Measurements from ENCODE around the gene HOXB4. TPM values are rescaled to one million over a fixed set of nuclear protein-coding genes. Genes with fewer than 3 reads are reported as not detected.

HOXB4 gene
- total and polyA plus RNA-seq, 3 experiments from 2014 or later = 0.33 to 3.7 (median 3.4) TPM

GRCh38 chr17:48596735-48597527 lies 18.8 kb upstream of the HOXB4 start:
- ChIA-PET CTCF (interaction anchor here (1.4 to 1.9 kb wide), 3 partner anchors 16 to 104 kb away, joined by 4 to 5 read pairs (median 4); no protein-coding TSS in a partner anchor), POLR2A (no interaction called here)
- Mint-ChIP-seq H3K27me3 (peaks cover 76 to 93% of the 10 kb centered on the region in 2 donors), H3K9me3 (no peaks in the 10 kb centered on the region), H3K27ac (peak overlapping the region in 3 of 8 donors; percentile 15 to 41 (median 25)), H3K4me3 (peak overlapping the region; percentile 76 to 89 (median 85)), H3K36me3 (no peaks in the 10 kb centered on the region), H3K4me1 (peaks cover 49 to 54% (median 51%) of the 10 kb centered on the region in 3 donors)
- no peaks in the 10 kb centered on the region for H3K9me3 ChIP-seq (ENCODE audit: low read length)
- no peak for DNase-seq
- H3K4me1 ChIP-seq (ENCODE audit: insufficient read depth, low read length) = peaks cover 41% of the 10 kb centered on the region
- no peak overlapping the region for H3K27ac ChIP-seq (ENCODE audit: low read depth, low read length)
- peak overlapping the region; percentile 47 for H3K4me3 ChIP-seq (ENCODE audit: low read length)
- no peaks in the 10 kb centered on the region for H3K36me3 ChIP-seq (ENCODE audit: insufficient read depth, low read length)
- H3K27me3 ChIP-seq (ENCODE audit: insufficient read depth, low read length, poor library complexity, severe bottlenecking) = peaks cover 78% of the 10 kb centered on the region

GRCh38 chr17:48596000-48596734 lies 18.0 kb upstream of the HOXB4 start:
- Histone ChIP-seq H3K4me3 (ENCODE audit: low read length) (no peak overlapping the region), H3K27ac (ENCODE audit: low read depth, low read length) (no peak overlapping the region), H3K27me3 (ENCODE audit: insufficient read depth, low read length, poor library complexity, severe bottlenecking) (peaks cover 74% of the 10 kb centered on the region), H3K4me1 (ENCODE audit: insufficient read depth, low read length) (peaks cover 41% of the 10 kb centered on the region), H3K36me3 (ENCODE audit: insufficient read depth, low read length) (no peaks in the 10 kb centered on the region), H3K9me3 (ENCODE audit: low read length) (no peaks in the 10 kb centered on the region)
- Mint-ChIP-seq H3K36me3 (no peaks in the 10 kb centered on the region), H3K4me3 (peak overlapping the region; percentile 56 to 89 (median 83)), H3K27me3 (peaks cover 74 to 93% of the 10 kb centered on the region in 2 donors), H3K27ac (peak overlapping the region in 3 of 8 donors; percentile 15 to 47 (median 25)), H3K4me1 (peaks cover 45 to 49% (median 48%) of the 10 kb centered on the region in 3 donors), H3K9me3 (no peaks in the 10 kb centered on the region)
- DNase-seq = no peak
- POLR2A ChIA-PET = interaction anchor here (0.7 kb wide), 2 partner anchors 18 to 570 kb away, joined by 4 to 8 read pairs; no protein-coding TSS in a partner anchor
- CTCF ChIA-PET = interaction anchor here (1.4 to 3.9 kb wide), 4 partner anchors 17 to 103 kb away, joined by 4 to 18 read pairs (median 4); no protein-coding TSS in a partner anchor

GRCh38 chr17:48595278-48595999 lies 17.3 kb upstream of the HOXB4 start:
- no peak overlapping the region for H3K27ac ChIP-seq (ENCODE audit: low read depth, low read length)
- ChIA-PET POLR2A (interaction anchor here (0.7 kb wide), 2 partner anchors 18 to 570 kb away, joined by 4 to 8 read pairs; no protein-coding TSS in a partner anchor), CTCF (interaction anchor here (1.0 to 3.9 kb wide), 6 partner anchors 17 to 286 kb away, joined by 3 to 43 read pairs (median 4); no protein-coding TSS in a partner anchor)
- peak overlapping the region in 3 of 7 donors; percentile 23 to 56 (median 46) for H3K4me3 Mint-ChIP-seq
- no peaks in the 10 kb centered on the region for H3K36me3 ChIP-seq (ENCODE audit: insufficient read depth, low read length)
- peak overlapping the region in 1 of 8 donors; percentile 63 for H3K27ac Mint-ChIP-seq
- H3K36me3 Mint-ChIP-seq = no peaks in the 10 kb centered on the region
- H3K4me1 Mint-ChIP-seq = peaks cover 45 to 49% (median 48%) of the 10 kb centered on the region in 3 donors
- H3K27me3 ChIP-seq (ENCODE audit: insufficient read depth, low read length, poor library complexity, severe bottlenecking) = peaks cover 67% of the 10 kb centered on the region
- H3K4me1 ChIP-seq (ENCODE audit: insufficient read depth, low read length) = peaks cover 41% of the 10 kb centered on the region
- no peaks in the 10 kb centered on the region for H3K9me3 ChIP-seq (ENCODE audit: low read length)
- no peak overlapping the region for H3K4me3 ChIP-seq (ENCODE audit: low read length)
- H3K27me3 Mint-ChIP-seq = peaks cover 70 to 90% of the 10 kb centered on the region in 2 donors
- DNase-seq = no peak
- no peaks in the 10 kb centered on the region for H3K9me3 Mint-ChIP-seq

GRCh38 chr17:48594538-48595277 lies 16.6 kb upstream of the HOXB4 start:
- Mint-ChIP-seq H3K4me3 (peak overlapping the region in 1 of 7 donors; percentile 84), H3K4me1 (peaks cover 45 to 49% (median 48%) of the 10 kb centered on the region in 3 donors), H3K27ac (no peak overlapping the region), H3K9me3 (no peaks in the 10 kb centered on the region), H3K27me3 (peaks cover 65 to 89% of the 10 kb centered on the region in 2 donors), H3K36me3 (no peaks in the 10 kb centered on the region)
- CTCF ChIA-PET = interaction anchor here (1.0 to 3.9 kb wide), 5 partner anchors 18 to 285 kb away, joined by 3 to 43 read pairs (median 4); no protein-coding TSS in a partner anchor
- Histone ChIP-seq H3K4me3 (ENCODE audit: low read length) (no peak overlapping the region), H3K4me1 (ENCODE audit: insufficient read depth, low read length) (peaks cover 41% of the 10 kb centered on the region), H3K9me3 (ENCODE audit: low read length) (no peaks in the 10 kb centered on the region), H3K27ac (ENCODE audit: low read depth, low read length) (no peak overlapping the region), H3K27me3 (ENCODE audit: insufficient read depth, low read length, poor library complexity, severe bottlenecking) (peaks cover 62% of the 10 kb centered on the region), H3K36me3 (ENCODE audit: insufficient read depth, low read length) (no peaks in the 10 kb centered on the region)
- POLR2A ChIA-PET = no interaction called here
- DNase-seq = no peak

GRCh38 chr17:48593840-48594537 lies 15.8 kb upstream of the HOXB4 start:
- H3K27me3 ChIP-seq (ENCODE audit: insufficient read depth, low read length, poor library complexity, severe bottlenecking) = peaks cover 56% of the 10 kb centered on the region
- peak; percentile 70 to 84 (median 75) for DNase-seq
- H3K27ac ChIP-seq (ENCODE audit: low read depth, low read length) = no peak overlapping the region
- Mint-ChIP-seq H3K27me3 (peaks cover 62 to 83% of the 10 kb centered on the region in 2 donors), H3K9me3 (no peaks in the 10 kb centered on the region), H3K27ac (peak overlapping the region in 1 of 8 donors; percentile 12), H3K36me3 (no peaks in the 10 kb centered on the region), H3K4me1 (peaks cover 45 to 48% (median 48%) of the 10 kb centered on the region in 3 donors), H3K4me3 (peak overlapping the region; percentile 77 to 91 (median 86))
- H3K4me3 ChIP-seq (ENCODE audit: low read length) = peak overlapping the region; percentile 61
- ChIA-PET CTCF (interaction anchor here (0.9 to 3.9 kb wide), 25 partner anchors 11 to 568 kb away, joined by 3 to 43 read pairs (median 6); partner anchors contain the start of gene HOXB9), POLR2A (interaction anchor here (0.8 to 1.3 kb wide), 6 partner anchors 11 to 330 kb away, joined by 3 to 4 read pairs (median 3); no protein-coding TSS in a partner anchor)
- H3K36me3 ChIP-seq (ENCODE audit: insufficient read depth, low read length) = no peaks in the 10 kb centered on the region
- H3K4me1 ChIP-seq (ENCODE audit: insufficient read depth, low read length) = peaks cover 41% of the 10 kb centered on the region
- no peaks in the 10 kb centered on the region for H3K9me3 ChIP-seq (ENCODE audit: low read length)

- H3K27ac Mint-ChIP-seq = peak within 1 kb of the TSS in 2 of 8 donors; percentile 12 to 53
- Histone ChIP-seq H3K27me3 (ENCODE audit: insufficient read depth, low read length, poor library complexity, severe bottlenecking) (peaks cover 49% of the 10 kb centered on the region), H3K4me3 (ENCODE audit: low read length) (peak within 1 kb of the TSS; percentile 61), H3K4me1 (ENCODE audit: insufficient read depth, low read length) (peaks cover 35% of the 10 kb centered on the region), H3K9me3 (ENCODE audit: low read length) (no peaks in the 10 kb centered on the region), H3K36me3 (ENCODE audit: insufficient read depth, low read length) (no peaks in the 10 kb centered on the region), H3K27ac (ENCODE audit: low read depth, low read length) (no peak within 1 kb of the TSS)
- peaks cover 59 to 82% of the 10 kb centered on the region in 2 donors for H3K27me3 Mint-ChIP-seq
- H3K4me1 Mint-ChIP-seq = peaks cover 38 to 41% (median 41%) of the 10 kb centered on the region in 3 donors
- ChIA-PET CTCF (interaction anchor here (0.6 to 3.9 kb wide), 40 partner anchors 10 to 568 kb away, joined by 3 to 43 read pairs (median 4); partner anchors contain the start of genes HOXB7 and HOXB9), POLR2A (interaction anchor here (0.6 to 1.3 kb wide), 8 partner anchors 10 to 330 kb away, joined by 3 to 4 read pairs (median 3); no protein-coding TSS in a partner anchor)
- peak within 1 kb of the TSS; percentile 77 to 91 (median 86) for H3K4me3 Mint-ChIP-seq
- H3K9me3 Mint-ChIP-seq = no peaks in the 10 kb centered on the region
- peak in 1 of 5 donors; percentile 20 for DNase-seq
- H3K36me3 Mint-ChIP-seq = no peaks in the 10 kb centered on the region
These were observed 15.1 kb upstream of the HOXB4 start, which contains the start of gene HOXB5 for GRCh38 chr17:48593126-48593829. Gene HOXB5 (minus strand): TSS chr17:48593779. CDS start chr17:48593682, 97 bp downstream.

Data from CD8-positive, alpha-beta memory T cell (primary cell).